Kidney (tissue), 22 donors: ENCODE measurements around the gene EOMES. TPM values are rescaled to one million over a fixed set of nuclear protein-coding genes. Genes with fewer than 3 reads are reported as not detected.
"Not testable (repeated sequence)": the region's sequence is repeated elsewhere in the genome, so short reads cannot be mapped to it uniquely, and the experiment has no call there.

Experiments used
- DNase-seq, 5 donors: peaks; one replicate each; pipeline ENCODE4 v3.0.0-alpha.2; 2013 to 2020
- FAIRE-seq: peaks from 2 replicates; lab custom pipeline; 2012; peaks lifted over from hg19 to GRCh38; lab: Jason Lieb, UNC
- H3K27ac ChIP-seq, 2 donors: one replicate each; pipeline ENCODE4 v1.7.0; 2013; ENCODE audit warnings: low read depth in 2 of 2, low read length in 2 of 2, inconsistent platforms in 1 of 2
- H3K27me3 ChIP-seq: one replicate; pipeline ENCODE4 v1.7.1; 2013; ENCODE audit warnings: low read length, inconsistent platforms; ENCODE audit not compliant: control insufficient read depth, insufficient read depth
- H3K36me3 ChIP-seq, 3 donors: one replicate each; pipeline versions ENCODE4 v1.7.0 to v1.7.1; 2013; ENCODE audit warnings: low read length in 3 of 3, control low read depth in 1 of 3, inconsistent platforms in 1 of 3; ENCODE audit not compliant: insufficient read depth in 3 of 3, control insufficient read depth in 2 of 3
- H3K4me1 ChIP-seq, 3 donors: one replicate each; pipeline versions ENCODE4 v1.7.0 to v1.7.1; 2013; ENCODE audit warnings: low read length in 3 of 3, inconsistent platforms in 1 of 3, low read depth in 1 of 3; ENCODE audit not compliant: control insufficient read depth in 2 of 3, insufficient read depth in 2 of 3
- H3K4me3 ChIP-seq, 3 donors: one replicate each; pipeline versions ENCODE4 v1.7.0 to v1.8.1; 2013; ENCODE audit warnings: low read length in 3 of 3, control low read depth in 1 of 3, inconsistent platforms in 1 of 3
- H3K9ac ChIP-seq, 3 donors: one replicate each; pipeline versions ENCODE4 v1.7.0 to v1.7.1; 2013; ENCODE audit warnings: low read length in 3 of 3, control low read depth in 1 of 3, inconsistent platforms in 1 of 3
- H3K9me3 ChIP-seq, 3 donors: one replicate each; pipeline versions ENCODE4 v1.7.0 to v1.7.1; 2013; ENCODE audit warnings: low read length in 3 of 3, control low read depth in 1 of 3, inconsistent platforms in 1 of 3; ENCODE audit not compliant: control insufficient read depth in 2 of 3, insufficient read depth in 1 of 3
- intact Hi-C: fragments of 100-400 bp; cut with DNase I; formaldehyde crosslinking; loops from one replicate; pipeline ENCODE4 v1.11.1; 2022
- long read RNA-seq, 10 donors: library from polyadenylated mRNA in 1 of 10; unstranded in 1 of 10; transcript quantifications; one replicate each; pipeline ENCODE4 v2.0.0 and lab custom pipeline, GENCODE V29; 2021 to 2026
- polyA plus RNA-seq: library from polyadenylated mRNA; stranded (reverse); fragments of 350-450 nt; fragmentation: Illumina TruSeq; extraction: RNeasy Lipid Tissue Mini Kit (QIAGEN cat#74804); gene quantifications from one replicate; pipeline ENCODE4 v1.2.3, GENCODE V29; 2014; ENCODE audit warnings: low read depth, low replicate concordance; ENCODE audit not compliant: insufficient read depth
- total RNA-seq: library from RNA; stranded (reverse); fragmentation: NEBNext Ultra II Directional; extraction: Animal tissue kit (Norgen Biotek cat#: 25700); gene quantifications from one replicate; pipeline ENCODE4 v1.2.1, GENCODE V29; 2021
- TF ChIP-seq, protein P1 (sequence below): IDR thresholded peaks from 3 replicates; pipeline ENCODE4 v1.5.1; 2012; ENCODE audit warnings: mild to moderate bottlenecking, moderate library complexity, borderline replicate concordance; ENCODE audit not compliant: insufficient read depth; ENCODE audit errors: extremely low read depth
- donor health status: control.
- donor health status: control.
- donor health status: control.
- donor health status: control.
- donor health status: control.
- donor health status: DM: yes; HTN: yes; CAD: no.
- donor health status: Normal renal cell carcinoma (clear cell type).

Gene EOMES
- total RNA-seq (1.3 TPM), polyA plus RNA-seq (0.22 TPM)
- long read RNA-seq, donor 1 = 0 reads
- long read RNA-seq, donor 2 = 0 reads
- long read RNA-seq, donor 3 = 0 reads
- long read RNA-seq, donor 4 = 0 reads
- long read RNA-seq, donor 5 = 0 reads
- long read RNA-seq, donor 6 = 0 reads
- long read RNA-seq, donor 7, partial matches to known transcripts = 1 of 1 reads
- long read RNA-seq, donor 7, other reads (novel, unspliced or antisense) = 0 of 1 reads
- long read RNA-seq, donor 8 = 0 reads
- long read RNA-seq, donor 9 = 0 reads
- long read RNA-seq, donor 10 = 0 reads

DNA sequence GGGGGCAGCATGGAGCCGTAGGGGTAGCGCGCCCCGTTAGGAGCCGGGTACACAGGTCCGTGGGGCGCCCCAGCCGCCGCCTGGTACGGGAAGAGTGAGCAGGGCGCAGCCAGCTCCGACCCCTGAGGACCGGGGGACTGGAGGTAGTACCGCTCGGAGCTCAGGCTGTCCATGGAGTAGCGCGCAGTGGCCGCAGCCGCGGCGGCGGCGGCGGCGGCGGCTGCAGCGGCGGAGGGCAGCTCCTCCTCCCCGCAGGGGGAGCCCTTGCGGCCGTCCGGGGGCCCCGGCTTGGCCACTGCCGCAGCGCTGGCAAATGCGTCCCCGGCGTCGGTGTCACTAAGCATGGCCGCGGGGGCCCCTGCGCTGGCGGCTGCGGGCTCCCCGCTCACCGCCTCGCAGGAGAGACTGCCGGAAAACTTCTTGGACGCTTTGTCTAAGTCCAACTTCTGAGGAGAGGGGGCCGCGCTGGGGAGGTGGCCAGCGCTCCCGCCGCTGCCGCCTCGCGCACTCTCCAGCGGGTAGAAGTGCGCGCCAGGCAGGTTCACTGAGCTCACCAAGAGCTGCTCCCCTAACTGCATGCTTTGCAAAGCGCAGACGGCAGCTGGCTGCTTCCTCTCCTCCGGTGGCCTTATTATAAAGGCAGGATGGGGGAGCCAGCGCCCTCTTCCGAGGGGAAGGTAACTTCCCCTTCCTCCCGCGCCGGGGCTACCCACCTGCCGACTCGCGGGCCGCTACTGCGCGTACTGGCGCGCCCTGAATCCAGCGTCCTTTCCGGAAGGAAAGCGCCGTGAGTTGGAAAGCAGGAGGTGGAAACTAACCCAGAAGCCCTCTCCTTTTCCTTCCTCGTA is at the start of gene EOMES:
EOMES (minus strand) TSS at position 607 of the 848 bp plus-strand sequence; CDS start at position 578, 29 bp downstream.
- Histone ChIP-seq H3K9me3 (no peaks in the 10 kb centered on the region), H3K9ac (no peak within 1 kb of the TSS), H3K27ac (no peak within 1 kb of the TSS), H3K4me3 (peak within 1 kb of the TSS in 2 of 3 donors; percentile 25 to 28), H3K4me1 (peaks cover 0 to 11% (median 3%) of the 10 kb centered on the region in 3 donors), H3K27me3 (peaks cover 81% of the 10 kb centered on the region), H3K36me3 (no peaks in the 10 kb centered on the region)
- FAIRE-seq (no peak), DNase-seq (peak in 4 of 5 donors; percentile 63 to 67 (median 66))
- TF ChIP-seq, protein P1, sequence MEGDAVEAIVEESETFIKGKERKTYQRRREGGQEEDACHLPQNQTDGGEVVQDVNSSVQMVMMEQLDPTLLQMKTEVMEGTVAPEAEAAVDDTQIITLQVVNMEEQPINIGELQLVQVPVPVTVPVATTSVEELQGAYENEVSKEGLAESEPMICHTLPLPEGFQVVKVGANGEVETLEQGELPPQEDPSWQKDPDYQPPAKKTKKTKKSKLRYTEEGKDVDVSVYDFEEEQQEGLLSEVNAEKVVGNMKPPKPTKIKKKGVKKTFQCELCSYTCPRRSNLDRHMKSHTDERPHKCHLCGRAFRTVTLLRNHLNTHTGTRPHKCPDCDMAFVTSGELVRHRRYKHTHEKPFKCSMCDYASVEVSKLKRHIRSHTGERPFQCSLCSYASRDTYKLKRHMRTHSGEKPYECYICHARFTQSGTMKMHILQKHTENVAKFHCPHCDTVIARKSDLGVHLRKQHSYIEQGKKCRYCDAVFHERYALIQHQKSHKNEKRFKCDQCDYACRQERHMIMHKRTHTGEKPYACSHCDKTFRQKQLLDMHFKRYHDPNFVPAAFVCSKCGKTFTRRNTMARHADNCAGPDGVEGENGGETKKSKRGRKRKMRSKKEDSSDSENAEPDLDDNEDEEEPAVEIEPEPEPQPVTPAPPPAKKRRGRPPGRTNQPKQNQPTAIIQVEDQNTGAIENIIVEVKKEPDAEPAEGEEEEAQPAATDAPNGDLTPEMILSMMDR = no peak
- intact Hi-C loops = no loop called here

- H3K9ac ChIP-seq, H3K4me1 ChIP-seq, H3K4me3 ChIP-seq, FAIRE-seq, DNase-seq, H3K27ac ChIP-seq, H3K9me3 ChIP-seq, H3K36me3 ChIP-seq, H3K27me3 ChIP-seq, intact Hi-C loops: not testable (repeated sequence)
Measured at GRCh38 chr3:27770384-27770783, 48.3 kb upstream of the EOMES start.

- Histone ChIP-seq H3K36me3 (no peaks in the 10 kb centered on the region), H3K4me1 (no peaks in the 10 kb centered on the region), H3K27ac (no peak overlapping the region), H3K27me3 (no peaks in the 10 kb centered on the region), H3K9ac (no peak overlapping the region), H3K4me3 (no peak overlapping the region), H3K9me3 (no peaks in the 10 kb centered on the region)
- intact Hi-C loops = no loop called here
- TF ChIP-seq, protein P1 = no peak
- FAIRE-seq (no peak), DNase-seq (no peak)
Measured at GRCh38 chr3:27767000-27767399, 44.9 kb upstream of the EOMES start.

- H3K9me3 ChIP-seq = no peaks in the 10 kb centered on the region
- no peak overlapping the region for H3K9ac ChIP-seq
- H3K4me3 ChIP-seq = no peak overlapping the region
- intact Hi-C loops = no loop called here
- TF ChIP-seq, protein P1 = no peak
- no peaks in the 10 kb centered on the region for H3K27me3 ChIP-seq
- no peak overlapping the region for H3K27ac ChIP-seq
- DNase-seq (no peak), FAIRE-seq (no peak)
- no peaks in the 10 kb centered on the region for H3K36me3 ChIP-seq
- no peaks in the 10 kb centered on the region for H3K4me1 ChIP-seq
Measured at GRCh38 chr3:27758083-27758482, 36.0 kb upstream of the EOMES start.
